GM08714 (cell line): ENCODE results near the gene BDNF.
"Not testable (repeated sequence)": the region's sequence is repeated elsewhere in the genome, so short reads cannot be mapped to it uniquely, and the experiment has no call there.

Experiments used
- H3K4me3 ChIP-seq: fragments of 200-500 bp; sonication (Bioruptor generic); 2 replicates; pipeline ENCODE4 v1.5.1; 2014; ENCODE audit warnings: mild to moderate bottlenecking, low read length, inconsistent platforms
- ZNF274 ChIP-seq: IDR thresholded peaks from 2 replicates; pipeline ENCODE4 v1.6.1; 2012; ENCODE audit warnings: mild to moderate bottlenecking, low read depth, low read length

Gene BDNF

DNA sequence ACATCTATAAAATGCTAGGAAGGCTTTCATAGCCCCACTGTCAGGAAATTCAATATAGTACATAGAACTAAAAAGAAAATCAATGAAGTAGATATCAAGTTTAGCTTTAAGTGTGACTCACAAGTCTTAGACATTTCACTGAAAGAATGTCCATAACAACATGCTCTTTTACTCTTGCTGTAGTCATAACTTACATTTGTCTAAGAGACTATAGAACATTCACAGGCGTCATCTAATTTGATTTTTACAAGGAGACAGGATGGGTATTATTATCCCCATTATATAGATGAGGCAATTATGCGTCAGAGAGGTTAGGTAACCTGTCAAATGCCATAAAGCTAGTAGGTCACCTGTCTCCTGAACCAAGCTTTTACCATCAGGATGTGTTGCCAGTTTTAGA, 36.9 kb downstream of the BDNF start:
- TF ChIP-seq ZNF274 = no peak
- no peak overlapping the region for H3K4me3 ChIP-seq

DNA sequence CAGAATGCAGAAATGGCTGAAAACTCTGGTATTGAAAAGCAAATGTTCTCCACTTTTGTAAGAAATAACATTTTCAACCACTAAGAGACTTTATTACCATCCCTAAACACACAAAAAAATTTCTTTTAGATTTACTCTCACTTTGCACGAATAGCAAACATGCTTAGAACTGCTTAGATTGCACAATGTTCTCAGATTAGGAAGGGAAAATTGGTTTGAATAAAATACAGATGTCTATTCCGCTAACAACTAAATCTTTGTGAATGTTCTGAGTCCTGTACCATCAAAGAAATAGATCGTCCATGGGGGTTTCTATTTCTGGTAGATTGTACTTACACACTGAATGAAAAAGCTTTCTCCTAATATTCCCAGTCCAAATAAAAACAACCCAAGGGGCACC, 40.1 kb downstream of the BDNF start:
- no peak overlapping the region for H3K4me3 ChIP-seq
- TF ChIP-seq ZNF274 = no peak

- TF ChIP-seq ZNF274 = no peak
- no peak overlapping the region for H3K4me3 ChIP-seq
Observed at GRCh38 chr11:27658535-27659236, 41.6 kb downstream of the BDNF start.

- H3K4me3 ChIP-seq = no peak overlapping the region
- TF ChIP-seq ZNF274 = no peak
Observed at GRCh38 chr11:27656806-27657483, 43.3 kb downstream of the BDNF start.

GRCh38 chr11:27656320-27656719, 43.9 kb downstream of the BDNF start:
- no peak for TF ChIP-seq ZNF274
- no peak overlapping the region for H3K4me3 ChIP-seq

- H3K4me3 ChIP-seq = no peak overlapping the region
- no peak for TF ChIP-seq ZNF274
Observed at GRCh38 chr11:27653990-27654758, 46.1 kb downstream of the BDNF start.

DNA sequence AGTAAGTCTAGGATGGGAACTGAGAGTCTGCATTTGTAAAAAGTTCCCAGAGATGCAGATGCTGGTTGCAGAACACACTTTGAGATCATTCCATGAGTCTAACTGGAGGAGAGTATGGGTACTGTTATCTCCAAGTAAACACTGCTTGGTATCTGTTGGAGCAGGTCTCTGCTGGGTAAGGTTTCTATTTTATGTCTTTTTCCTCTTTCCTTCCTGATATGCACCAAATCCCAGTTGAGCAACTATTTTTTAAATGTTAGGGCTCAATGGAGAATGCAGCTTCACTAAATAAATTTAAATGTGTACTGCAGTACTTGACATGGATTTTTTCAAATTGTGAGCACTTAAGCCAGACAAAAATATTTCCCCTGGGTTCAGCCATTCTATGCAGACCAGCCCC, 48.5 kb downstream of the BDNF start:
- TF ChIP-seq ZNF274 = no peak
- H3K4me3 ChIP-seq = no peak overlapping the region

- no peak overlapping the region for H3K4me3 ChIP-seq
- TF ChIP-seq ZNF274 = no peak
Observed at GRCh38 chr11:27650988-27651387, 49.3 kb downstream of the BDNF start.

- TF ChIP-seq ZNF274 = no peak
- no peak overlapping the region for H3K4me3 ChIP-seq
Observed at GRCh38 chr11:27649800-27650199, 50.5 kb downstream of the BDNF start.

- H3K4me3 ChIP-seq = no peak overlapping the region
- no peak for TF ChIP-seq ZNF274
Observed at GRCh38 chr11:27648840-27649239, 51.4 kb downstream of the BDNF start.

- no peak overlapping the region for H3K4me3 ChIP-seq
- TF ChIP-seq ZNF274 = no peak
Observed at GRCh38 chr11:27646051-27646818, 54.0 kb downstream of the BDNF start.

- no peak for TF ChIP-seq ZNF274
- no peak overlapping the region for H3K4me3 ChIP-seq
Observed at GRCh38 chr11:27642954-27643353, 57.3 kb downstream of the BDNF start.

GRCh38 chr11:27640954-27641353, 59.3 kb downstream of the BDNF start:
- no peak for TF ChIP-seq ZNF274
- H3K4me3 ChIP-seq = no peak overlapping the region

- TF ChIP-seq ZNF274 = no peak
- no peak overlapping the region for H3K4me3 ChIP-seq
Observed at GRCh38 chr11:27635567-27636037, 64.7 kb downstream of the BDNF start.

- H3K4me3 ChIP-seq = not testable (repeated sequence)
Observed at GRCh38 chr11:27634776-27635175, 65.5 kb downstream of the BDNF start.

DNA sequence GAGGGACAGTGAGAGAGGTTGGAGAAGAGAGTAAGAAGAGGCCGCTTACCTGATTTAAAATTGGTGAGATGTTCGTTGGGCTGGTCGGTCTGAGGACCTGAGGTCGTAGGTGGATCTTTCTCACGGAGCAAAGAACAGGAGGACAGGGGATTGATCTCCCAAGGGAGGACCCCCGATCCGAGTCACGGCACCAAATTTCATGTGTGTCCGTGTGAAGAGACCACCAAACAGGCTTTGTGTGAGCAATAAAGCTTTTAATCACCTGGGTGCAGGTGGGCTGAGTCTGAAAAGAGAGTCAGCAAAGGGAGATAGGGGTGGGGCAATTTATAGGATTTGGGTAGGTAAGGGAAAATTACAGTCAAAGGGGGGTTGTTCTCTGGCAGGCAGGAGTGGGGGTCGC, 66.0 kb downstream of the BDNF start:
- not testable (repeated sequence) for H3K4me3 ChIP-seq

GRCh38 chr11:27629023-27629422, 71.2 kb downstream of the BDNF start:
- not testable (repeated sequence) for H3K4me3 ChIP-seq
